Activated naive CD4-positive, alpha-beta T cell treated with anti-CD3 and anti-CD28 coated beads, Interleukin-2, amount 10 ng/mL, durations not matched to agents 7 days and 5 days (primary cell): ENCODE results near the gene PLCG1.

Experiments
- CTCF ChIA-PET: fragments of 350-600 bp; sonication (Branson Sonifier 250); formaldehyde crosslinking; loops from one replicate; lab custom pipeline; 2021; ENCODE audit warnings: antibody characterized with exemption; lab: Charles Lee
- DNase-seq: peaks from one replicate; pipeline ENCODE4 v3.0.0-alpha.2; 2020
- H3K27ac Mint-ChIP-seq: one replicate; pipeline ENCODE4 v1.8.0; 2021; ENCODE audit warnings: mild to moderate bottlenecking, moderate library complexity, mixed read lengths
- H3K27me3 Mint-ChIP-seq: one replicate; pipeline ENCODE4 v1.8.0; 2021; ENCODE audit warnings: mild to moderate bottlenecking, mixed read lengths
- H3K36me3 Mint-ChIP-seq: one replicate; pipeline ENCODE4 v1.8.0; 2021; ENCODE audit warnings: mixed read lengths
- H3K4me1 Mint-ChIP-seq: one replicate; pipeline ENCODE4 v1.8.0; 2021; ENCODE audit warnings: mixed read lengths
- H3K4me3 Mint-ChIP-seq: one replicate; pipeline ENCODE4 v1.8.0; 2021; ENCODE audit warnings: mild to moderate bottlenecking, moderate library complexity, mixed read lengths
- H3K9me3 Mint-ChIP-seq: one replicate; pipeline ENCODE4 v1.8.0; 2021; ENCODE audit warnings: mixed read lengths

Gene PLCG1

GRCh38 chr20:41217422-41217821, 80.1 kb downstream of the PLCG1 start:
- no peak overlapping the region for H3K27ac Mint-ChIP-seq
- no peak overlapping the region for H3K4me3 Mint-ChIP-seq
- DNase-seq: no peak
- H3K9me3 Mint-ChIP-seq: no peaks in the 10 kb centered on the region
- H3K4me1 Mint-ChIP-seq: no peaks in the 10 kb centered on the region
- CTCF ChIA-PET: interaction anchor here (0.8 kb wide), 1 partner anchor 106 kb away, joined by 3 read pairs; no protein-coding TSS in a partner anchor
- peaks cover 6% of the 10 kb centered on the region for H3K27me3 Mint-ChIP-seq
- H3K36me3 Mint-ChIP-seq: no peaks in the 10 kb centered on the region

GRCh38 chr20:41218466-41218865, 81.1 kb downstream of the PLCG1 start:
- Mint-ChIP-seq H3K27ac (no peak overlapping the region), H3K9me3 (no peaks in the 10 kb centered on the region), H3K36me3 (no peaks in the 10 kb centered on the region), H3K4me3 (no peak overlapping the region), H3K27me3 (peaks cover 6% of the 10 kb centered on the region), H3K4me1 (no peaks in the 10 kb centered on the region)
- CTCF ChIA-PET: interaction anchor here (0.6 to 2.3 kb wide), 2 partner anchors 84 to 112 kb away, joined by 4 to 10 read pairs; no protein-coding TSS in a partner anchor
- no peak for DNase-seq

- CTCF ChIA-PET: interaction anchor here (0.7 to 2.3 kb wide), 2 partner anchors 47 to 85 kb away, joined by 3 to 10 read pairs; no protein-coding TSS in a partner anchor
- no peaks in the 10 kb centered on the region for H3K36me3 Mint-ChIP-seq
- H3K4me3 Mint-ChIP-seq: no peak overlapping the region
- H3K9me3 Mint-ChIP-seq: no peaks in the 10 kb centered on the region
- H3K27ac Mint-ChIP-seq: no peak overlapping the region
- peaks cover 6% of the 10 kb centered on the region for H3K27me3 Mint-ChIP-seq
- H3K4me1 Mint-ChIP-seq: no peaks in the 10 kb centered on the region
- no peak for DNase-seq
These were observed 82.5 kb downstream of the PLCG1 start for GRCh38 chr20:41219824-41220223.

- no peak for DNase-seq
- Mint-ChIP-seq H3K27me3 (peaks cover 6% of the 10 kb centered on the region), H3K4me1 (no peaks in the 10 kb centered on the region), H3K27ac (no peak overlapping the region), H3K36me3 (no peaks in the 10 kb centered on the region), H3K9me3 (no peaks in the 10 kb centered on the region), H3K4me3 (no peak overlapping the region)
- CTCF ChIA-PET: no interaction called here
These were observed 84.4 kb downstream of the PLCG1 start for GRCh38 chr20:41221614-41222218.

- no peak for DNase-seq
- H3K36me3 Mint-ChIP-seq: no peaks in the 10 kb centered on the region
- no peak overlapping the region for H3K27ac Mint-ChIP-seq
- H3K4me1 Mint-ChIP-seq: no peaks in the 10 kb centered on the region
- H3K9me3 Mint-ChIP-seq: no peaks in the 10 kb centered on the region
- peaks cover 6% of the 10 kb centered on the region for H3K27me3 Mint-ChIP-seq
- CTCF ChIA-PET: no interaction called here
- H3K4me3 Mint-ChIP-seq: no peak overlapping the region
These were observed 85.0 kb downstream of the PLCG1 start for GRCh38 chr20:41222296-41222695.

GRCh38 chr20:41222703-41223102, 85.4 kb downstream of the PLCG1 start:
- Mint-ChIP-seq H3K4me3 (no peak overlapping the region), H3K36me3 (no peaks in the 10 kb centered on the region), H3K9me3 (no peaks in the 10 kb centered on the region), H3K27me3 (peaks cover 6% of the 10 kb centered on the region), H3K27ac (no peak overlapping the region), H3K4me1 (no peaks in the 10 kb centered on the region)
- no peak for DNase-seq
- CTCF ChIA-PET: interaction anchor here (0.8 kb wide), 1 partner anchor 118 kb away, joined by 3 read pairs; the partner anchor contains the start of gene LPIN3

- no peak overlapping the region for H3K4me3 Mint-ChIP-seq
- H3K27ac Mint-ChIP-seq: no peak overlapping the region
- peaks cover under 1% of the 10 kb centered on the region for H3K4me1 Mint-ChIP-seq
- H3K27me3 Mint-ChIP-seq: peaks cover 9% of the 10 kb centered on the region
- no peak for DNase-seq
- H3K9me3 Mint-ChIP-seq: no peaks in the 10 kb centered on the region
- no peaks in the 10 kb centered on the region for H3K36me3 Mint-ChIP-seq
- CTCF ChIA-PET: interaction anchor here (0.8 to 1.9 kb wide), 2 partner anchors 9 to 117 kb away, joined by 3 to 8 read pairs; partner anchors contain the start of gene LPIN3
These were observed 85.8 kb downstream of the PLCG1 start for GRCh38 chr20:41223112-41223511.

- Mint-ChIP-seq H3K4me3 (no peak overlapping the region), H3K27ac (no peak overlapping the region), H3K9me3 (no peaks in the 10 kb centered on the region), H3K4me1 (peaks cover 12% of the 10 kb centered on the region), H3K36me3 (no peaks in the 10 kb centered on the region), H3K27me3 (peaks cover 9% of the 10 kb centered on the region)
- DNase-seq: no peak
- CTCF ChIA-PET: interaction anchor here (0.7 to 1.9 kb wide), 7 partner anchors 8 to 255 kb away, joined by 3 to 8 read pairs (median 4); no protein-coding TSS in a partner anchor
These were observed 86.9 kb downstream of the PLCG1 start for GRCh38 chr20:41224281-41224680.

GRCh38 chr20:41225091-41225490, 87.7 kb downstream of the PLCG1 start:
- DNase-seq: no peak
- H3K27ac Mint-ChIP-seq: no peak overlapping the region
- H3K4me1 Mint-ChIP-seq: peaks cover 13% of the 10 kb centered on the region
- no peaks in the 10 kb centered on the region for H3K9me3 Mint-ChIP-seq
- CTCF ChIA-PET: interaction anchor here (1.0 to 1.5 kb wide), 4 partner anchors 52 to 256 kb away, joined by 3 to 7 read pairs (median 5); no protein-coding TSS in a partner anchor
- peaks cover 9% of the 10 kb centered on the region for H3K27me3 Mint-ChIP-seq
- no peak overlapping the region for H3K4me3 Mint-ChIP-seq
- H3K36me3 Mint-ChIP-seq: no peaks in the 10 kb centered on the region

- no peaks in the 10 kb centered on the region for H3K9me3 Mint-ChIP-seq
- CTCF ChIA-PET: interaction anchor here (1.0 to 1.2 kb wide), 2 partner anchors 91 to 131 kb away, joined by 3 read pairs; no protein-coding TSS in a partner anchor
- peaks cover 18% of the 10 kb centered on the region for H3K4me1 Mint-ChIP-seq
- no peak overlapping the region for H3K4me3 Mint-ChIP-seq
- H3K27ac Mint-ChIP-seq: no peak overlapping the region
- DNase-seq: no peak
- H3K36me3 Mint-ChIP-seq: no peaks in the 10 kb centered on the region
- H3K27me3 Mint-ChIP-seq: peaks cover 9% of the 10 kb centered on the region
These were observed 89.1 kb downstream of the PLCG1 start for GRCh38 chr20:41226426-41226825.
